Esophagus muscularis mucosa (tissue), 4 donors: ENCODE results near the gene CACNA1G. TPM values are rescaled to one million over a fixed set of nuclear protein-coding genes. Genes with fewer than 3 reads are reported as not detected.

Source experiments
- DNase-seq: peaks from one replicate; pipeline ENCODE4 v3.0.0-alpha.2; 2017; ENCODE audit errors: extremely low spot score
- H3K27ac ChIP-seq, 4 donors: fragments of 200-600 bp; sonication (generic); replicated peaks in 1 of 4; 1 replicate in 3 of 4; 2 replicates in 1 of 4; pipeline ENCODE4 v1.5.1; 2016 to 2019; ENCODE audit warnings: mild to moderate bottlenecking in 1 of 4
- H3K27me3 ChIP-seq, 4 donors: fragments of 200-600 bp; sonication (generic); one replicate each; pipeline versions ENCODE4 v1.5.1 to v1.6.0; 2016 to 2019
- H3K36me3 ChIP-seq, 4 donors: fragments of 200-600 bp; sonication (generic); one replicate each; pipeline ENCODE4 v1.5.1; 2016 to 2019
- H3K4me1 ChIP-seq, 4 donors: fragments of 200-600 bp; sonication (generic); one replicate each; pipeline ENCODE4 v1.5.1; 2016 to 2019
- H3K4me3 ChIP-seq, 4 donors: fragments of 200-600 bp; sonication (generic); 1 replicate in 2 of 4; 2 replicates in 2 of 4; pipeline ENCODE4 v1.5.1; 2016 to 2019; ENCODE audit warnings: mild to moderate bottlenecking in 4 of 4, moderate library complexity in 1 of 4
- H3K9me3 ChIP-seq, 4 donors: fragments of 200-600 bp; sonication (generic); 1 replicate in 3 of 4; 2 replicates in 1 of 4; pipeline ENCODE4 v1.5.1; 2016 to 2019
- CTCF ChIP-seq, 3 experiments: fragments of 200-600 bp in 2 of 3; fragments of 450-650 bp in 1 of 3; sonication (generic) in 2 of 3; IDR thresholded peaks; one replicate each; pipeline ENCODE4 v1.5.1; 2017 to 2019; ENCODE audit warnings: antibody characterized with exemption in 3 of 3, mild to moderate bottlenecking in 2 of 3, moderate library complexity in 1 of 3
- EP300 ChIP-seq: sonication (generic); formaldehyde crosslinking; IDR thresholded peaks from one replicate; pipeline ENCODE4 v1.6.1; 2017; ENCODE audit warnings: antibody characterized with exemption
- POLR2A ChIP-seq: fragments of 450-650 bp; IDR thresholded peaks from one replicate; pipeline ENCODE4 v1.6.1; 2017; ENCODE audit warnings: antibody characterized with exemption, moderate library complexity, mild to moderate bottlenecking, low read depth
- POLR2AphosphoS5 ChIP-seq, 2 donors: sonication (generic); formaldehyde crosslinking; IDR thresholded peaks; one replicate each; pipeline ENCODE4 v1.6.1; 2017; ENCODE audit warnings: antibody characterized with exemption in 2 of 2
- WGBS: methylation state at CpG from one replicate; pipeline ENCODE4 v1.1.5; 2018; 5-methylcytosine and 5-hydroxymethylcytosine counted together
- intact Hi-C: fragments of 100-400 bp; cut with DNase I; formaldehyde crosslinking; loops from one replicate; pipeline ENCODE4 v1.15.1; 2023
- total RNA-seq, 4 donors: library from RNA; depleted of rRNA; stranded (reverse); fragments of >200 nt; gene quantifications; one replicate each; pipeline versions ENCODE4 v1.1.0 to v1.2.1, GENCODE V29; 2016

Gene CACNA1G
- total RNA-seq, 4 donors from 2014 or later: 0.39 to 0.63 (median 0.50) TPM; not detected in 1

- intact Hi-C loops: no loop called here
- no peaks in the 10 kb centered on the region for H3K36me3 ChIP-seq
- no peak for DNase-seq
These were observed 105.3 kb downstream of the CACNA1G start for GRCh38 chr17:50665838-50666237.

GRCh38 chr17:50666316-50666715 is 105.8 kb downstream of the CACNA1G start:
- no peaks in the 10 kb centered on the region for H3K27me3 ChIP-seq
- H3K4me3 ChIP-seq: no peak overlapping the region
- H3K9me3 ChIP-seq: no peaks in the 10 kb centered on the region
- H3K4me1 ChIP-seq: peaks cover 11 to 14% (median 12%) of the 10 kb centered on the region in 4 donors
- H3K27ac ChIP-seq: no peak overlapping the region
- intact Hi-C loops: no loop called here
- 97% methylated on average over 8 of the region's 8 CpGs for WGBS
- H3K36me3 ChIP-seq: no peaks in the 10 kb centered on the region
- no peak for DNase-seq
- no peak for TF ChIP-seq EP300
- no peak for TF ChIP-seq POLR2A
- no peak for TF ChIP-seq POLR2AphosphoS5 (IDR thresholded peaks at IDR 0.05)
- TF ChIP-seq CTCF (IDR thresholded peaks at IDR 0.05): no peak

More at GRCh38 chr17:50665838-50666237, 105.3 kb downstream of the CACNA1G start:
- no peaks in the 10 kb centered on the region for H3K27me3 ChIP-seq
- WGBS: 65% methylated on average over 5 of the region's 5 CpGs
- H3K9me3 ChIP-seq: no peaks in the 10 kb centered on the region
- TF ChIP-seq CTCF (IDR thresholded peaks at IDR 0.05) (no peak), POLR2AphosphoS5 (IDR thresholded peaks at IDR 0.05) (no peak), EP300 (no peak), POLR2A (no peak)
- peaks cover 16 to 18% (median 17%) of the 10 kb centered on the region in 4 donors for H3K4me1 ChIP-seq
- no peak overlapping the region for H3K27ac ChIP-seq
- no peak overlapping the region for H3K4me3 ChIP-seq

- Histone ChIP-seq H3K9me3 (no peaks in the 10 kb centered on the region), H3K27me3 (no peaks in the 10 kb centered on the region), H3K4me3 (no peak overlapping the region), H3K36me3 (no peaks in the 10 kb centered on the region), H3K4me1 (peaks cover 0 to 2% (median under 1%) of the 10 kb centered on the region in 4 donors), H3K27ac (no peak overlapping the region)
- 92% methylated on average over 12 of the region's 14 CpGs for WGBS
- intact Hi-C loops: no loop called here
- DNase-seq: no peak
- TF ChIP-seq CTCF (IDR thresholded peaks at IDR 0.05) (no peak), EP300 (no peak), POLR2A (no peak), POLR2AphosphoS5 (IDR thresholded peaks at IDR 0.05) (no peak)
These were observed 106.9 kb downstream of the CACNA1G start for GRCh38 chr17:50667259-50668024.

- Histone ChIP-seq H3K36me3 (no peaks in the 10 kb centered on the region), H3K4me3 (no peak overlapping the region), H3K9me3 (no peaks in the 10 kb centered on the region), H3K27ac (no peak overlapping the region), H3K4me1 (no peaks in the 10 kb centered on the region), H3K27me3 (no peaks in the 10 kb centered on the region)
- intact Hi-C loops: no loop called here
- DNase-seq: no peak
- WGBS: 58% methylated on average over 8 of the region's 8 CpGs
- TF ChIP-seq POLR2AphosphoS5 (IDR thresholded peaks at IDR 0.05) (no peak), EP300 (no peak), POLR2A (no peak)
These were observed 107.7 kb downstream of the CACNA1G start for GRCh38 chr17:50668025-50668837.
